IMR-90 (cell line): Measurements from ENCODE around the gene ATG7. TPM values are rescaled to one million over a fixed set of nuclear protein-coding genes. Genes with fewer than 3 reads are reported as not detected.

ENCODE experiments used
- ATAC-seq: fragments of 200-7000 bp; cut with Tn5 transposase; 2 replicates; pipeline ENCODE4 v1.9.1; 2020; ENCODE audit warnings: low read depth, mild to moderate bottlenecking, moderate library complexity
- BruUV-seq: library from RNA; stranded (reverse); fragments of 400-500 nt; replicated peaks from 2 replicates; lab custom pipeline; 2021; lab: Mats Ljungman, UMichigan
- CTCF ChIA-PET: fragments of 300-600 bp; formaldehyde crosslinking; extraction: SDS; loops from one replicate; lab custom pipeline; 2021; ENCODE audit warnings: antibody characterized with exemption; lab: Yijun Ruan, JAX
- POLR2A ChIA-PET: fragments of 300-600 bp; sonication (Branson Sonifier 250); formaldehyde crosslinking; loops from one replicate; lab custom pipeline; 2022; ENCODE audit warnings: antibody characterized with exemption; ENCODE audit not compliant: unreplicated experiment; lab: Charles Lee
- DNase-seq: peaks from one replicate; pipeline ENCODE4 v3.0.0; 2013
- H2AFZ ChIP-seq: replicated peaks from 2 replicates; pipeline ENCODE3; 2013; ENCODE audit warnings: low read length, mild to moderate bottlenecking; ENCODE audit not compliant: poor library complexity
- H2AK5ac ChIP-seq: 2 replicates; pipeline ENCODE4 v1.6.1; 2013; ENCODE audit warnings: low read depth, low read length, inconsistent platforms
- H2AK9ac ChIP-seq: replicated peaks from 2 replicates; pipeline ENCODE3; 2013; ENCODE audit warnings: mild to moderate bottlenecking, low read depth, low read length, moderate library complexity; ENCODE audit not compliant: poor library complexity
- H2BK120ac ChIP-seq: 2 replicates; pipeline ENCODE4 v1.6.1; 2013; ENCODE audit warnings: low read depth, low read length, inconsistent platforms
- H2BK15ac ChIP-seq: 3 replicates; pipeline ENCODE4 v1.6.1; 2013; ENCODE audit warnings: low read depth, low read length, inconsistent platforms
- H2BK20ac ChIP-seq: 2 replicates; pipeline ENCODE4 v1.6.1; 2013; ENCODE audit warnings: low read depth, mild to moderate bottlenecking, inconsistent platforms, low read length, moderate library complexity
- H2BK5ac ChIP-seq: 2 replicates; pipeline ENCODE4 v1.6.1; 2013; ENCODE audit warnings: mild to moderate bottlenecking, low read depth, low read length, inconsistent platforms; ENCODE audit not compliant: poor library complexity, severe bottlenecking
- H3K14ac ChIP-seq: replicated peaks from 2 replicates; pipeline ENCODE4 v1.6.1; 2013; ENCODE audit warnings: low read depth, low read length, inconsistent platforms
- H3K18ac ChIP-seq: 2 replicates; pipeline ENCODE4 v1.6.1; 2013; ENCODE audit warnings: low read depth, low read length, control low read depth
- H3K23ac ChIP-seq: 2 replicates; pipeline ENCODE4 v1.6.1; 2013; ENCODE audit warnings: low read depth, low read length, inconsistent platforms
- H3K27ac ChIP-seq: 2 replicates; pipeline ENCODE4 v1.5.1; 2013; ENCODE audit warnings: mild to moderate bottlenecking, control low read depth, low read length; ENCODE audit not compliant: insufficient read depth
- H3K27me3 ChIP-seq: 2 replicates; pipeline ENCODE4 v1.6.1; 2013; ENCODE audit warnings: low read length; ENCODE audit not compliant: control insufficient read depth, insufficient read depth
- H3K36me3 ChIP-seq: 2 replicates; pipeline ENCODE4 v1.6.1; 2013; ENCODE audit warnings: low read length, mixed read lengths; ENCODE audit not compliant: control insufficient read depth, insufficient read depth
- H3K4ac ChIP-seq: 2 replicates; pipeline ENCODE4 v1.6.1; 2013; ENCODE audit warnings: low read depth, low read length, inconsistent platforms
- H3K4me1 ChIP-seq: 2 replicates; pipeline ENCODE4 v1.6.1; 2013; ENCODE audit warnings: low read length, mixed read lengths; ENCODE audit not compliant: control insufficient read depth, insufficient read depth
- H3K4me2 ChIP-seq: 2 replicates; pipeline ENCODE4 v1.6.1; 2013; ENCODE audit warnings: low read depth, mild to moderate bottlenecking, control low read depth, low read length, moderate library complexity
- H3K4me3 ChIP-seq: 2 replicates; pipeline ENCODE4 v1.5.1; 2013; ENCODE audit warnings: low read depth, mild to moderate bottlenecking, control low read depth, low read length, moderate library complexity; ENCODE audit not compliant: insufficient read depth
- H3K56ac ChIP-seq: 2 replicates; pipeline ENCODE4 v1.6.1; 2013; ENCODE audit warnings: low read length, inconsistent platforms; ENCODE audit not compliant: insufficient read depth; ENCODE audit errors: extremely low read depth
- H3K79me1 ChIP-seq, 2 experiments: 2 replicates each; pipeline ENCODE4 v1.6.1; 2013; ENCODE audit warnings: low read length in 2 of 2, inconsistent platforms in 1 of 2, low read depth in 1 of 2
- H3K9ac ChIP-seq: 2 replicates; pipeline ENCODE4 v1.6.1; 2013; ENCODE audit warnings: low read depth, low read length, control low read depth
- H3K9me1 ChIP-seq: 2 replicates; pipeline ENCODE4 v1.6.1; 2013; ENCODE audit warnings: low read length, inconsistent platforms; ENCODE audit not compliant: insufficient read depth
- H3K9me3 ChIP-seq: 2 replicates; pipeline ENCODE4 v1.6.1; 2013; ENCODE audit warnings: low read length; ENCODE audit not compliant: control insufficient read depth, insufficient read depth
- H4K20me1 ChIP-seq: 2 replicates; pipeline ENCODE4 v1.6.1; 2013; ENCODE audit warnings: low read length, inconsistent platforms; ENCODE audit not compliant: insufficient read depth
- H4K5ac ChIP-seq: 2 replicates; pipeline ENCODE4 v1.6.1; 2013; ENCODE audit warnings: mild to moderate bottlenecking, low read depth, low read length, control low read depth
- H4K8ac ChIP-seq, 2 experiments: 2 replicates each; pipeline ENCODE4 v1.6.1; 2013; ENCODE audit warnings: low read depth in 2 of 2, low read length in 2 of 2, control low read depth in 1 of 2, inconsistent platforms in 1 of 2
- H4K91ac ChIP-seq: 2 replicates; pipeline ENCODE4 v1.6.1; 2013; ENCODE audit warnings: low read depth, low read length, inconsistent platforms; ENCODE audit not compliant: insufficient read depth
- BHLHE40 ChIP-seq: fragments of 150-350 bp; IDR thresholded peaks from 2 replicates; pipeline ENCODE4 v1.6.1; 2016; ENCODE audit warnings: mild to moderate bottlenecking, low read depth, low read length
- CEBPB ChIP-seq: IDR thresholded peaks from 2 replicates; pipeline ENCODE4 v1.6.1; 2012; ENCODE audit warnings: low read depth, low read length, improper control_type of control experiment
- FOS ChIP-seq: fragments of 150-350 bp; IDR thresholded peaks from 2 replicates; pipeline ENCODE4 v1.6.1; 2016; ENCODE audit warnings: low read depth, low read length
- MAFK ChIP-seq: IDR thresholded peaks from 2 replicates; pipeline ENCODE4 v1.6.1; 2012; ENCODE audit warnings: low read depth, low read length, improper control_type of control experiment
- MAZ ChIP-seq: IDR thresholded peaks from 2 replicates; pipeline ENCODE4 v1.6.1; 2012; ENCODE audit warnings: low read depth, mild to moderate bottlenecking, low read length, improper control_type of control experiment, moderate library complexity, borderline replicate concordance
- NFE2L2 ChIP-seq: fragments of 150-350 bp; IDR thresholded peaks from 2 replicates; pipeline ENCODE4 v1.6.1; 2016; ENCODE audit warnings: low read depth, mild to moderate bottlenecking, low read length
- POLR2A ChIP-seq: IDR thresholded peaks from 2 replicates; pipeline ENCODE4 v1.6.1; 2012; ENCODE audit warnings: mild to moderate bottlenecking, low read depth, low read length
- RAD21 ChIP-seq: IDR thresholded peaks from 2 replicates; pipeline ENCODE4 v1.6.1; 2012; ENCODE audit warnings: low read length, improper control_type of control experiment
- RCOR1 ChIP-seq: IDR thresholded peaks from 2 replicates; pipeline ENCODE4 v1.6.1; 2012; ENCODE audit warnings: mild to moderate bottlenecking, low read length, improper control_type of control experiment; ENCODE audit not compliant: insufficient replicate concordance
- WGBS, 2 experiments: methylation state at CpG; one replicate each; pipeline versions ENCODE4 v1.1.5 to v1.1.7; 2013; ENCODE audit warnings: missing lambda C conversion rate in 2 of 2; ENCODE audit not compliant: insufficient read length in 1 of 2; ENCODE audit errors: extremely low coverage in 2 of 2; 5-methylcytosine and 5-hydroxymethylcytosine counted together
- dilution Hi-C: fragments of 300-500 bp; cut with HindIII; formaldehyde crosslinking; loops from one replicate; pipeline ENCODE4 v1.14.3; 2018; ENCODE audit warnings: low sequenced_read_pairs; ENCODE audit not compliant: unreplicated experiment
- in situ Hi-C: fragments of 300-500 bp; cut with MboI; formaldehyde crosslinking; loops from 3 replicates; pipeline ENCODE4 v1.14.3; 2019; ENCODE audit warnings: low sequenced_read_pairs, inconsistent platforms, mixed read lengths
- intact Hi-C: fragments of 100-400 bp; cut with micrococcal nuclease; formaldehyde crosslinking; loops from 2 replicates; pipeline ENCODE4 v1.10.0; 2022
- polyA plus RNA-seq, 3 experiments: library from polyadenylated mRNA; depleted of rRNA; stranded (reverse); fragments of >200 nt; gene quantifications; 2 replicates each; pipeline ENCODE4 v1.2.3, GENCODE V29; 2012; ENCODE audit warnings: low replicate concordance in 1 of 3
- total RNA-seq: library from RNA; depleted of rRNA; stranded (reverse); fragments of >200 nt; gene quantifications from 2 replicates; pipeline ENCODE4 v1.2.3, GENCODE V29; 2012
- TF ChIP-seq, protein P1 (sequence below): conservative IDR thresholded peaks from 2 replicates; pipeline ENCODE4 v1.5.1; 2012; ENCODE audit warnings: mild to moderate bottlenecking, low read depth, low read length, improper control_type of control experiment
- TF ChIP-seq, protein P2 (sequence below): fragments of 150-350 bp; IDR thresholded peaks from 2 replicates; pipeline ENCODE4 v1.6.1; 2017; ENCODE audit warnings: mild to moderate bottlenecking, antibody characterized with exemption, low read length, low read depth

Gene ATG7
- total and polyA plus RNA-seq, 2 of the 4 experiments (the other 2 are of a cell fraction): 15.6 to 51.4 TPM

DNA sequence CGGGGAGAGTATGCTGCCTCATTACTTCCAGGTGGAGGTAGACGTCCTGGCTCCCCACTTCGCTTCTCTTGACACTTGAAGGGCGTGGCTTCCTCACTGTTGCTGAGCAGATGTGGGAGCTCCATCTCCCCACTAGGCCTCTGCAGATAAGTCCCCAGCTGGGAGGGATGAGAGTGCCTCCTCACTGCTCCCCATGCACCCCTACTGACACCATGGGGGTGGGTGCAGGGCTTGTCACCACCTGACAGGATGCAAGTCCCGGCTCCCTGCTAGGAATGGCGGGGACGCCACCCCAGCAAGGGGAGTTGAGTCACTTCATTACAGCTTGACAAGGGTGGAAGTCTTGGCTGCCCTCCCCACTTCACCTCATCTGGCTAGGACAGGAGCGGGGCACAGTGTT, 36.8 kb upstream of the ATG7 start:
- Histone ChIP-seq H3K9ac (no peak overlapping the region), H4K5ac (no peak overlapping the region; the same call in 1 of the 2 replicates), H3K23ac (no peak overlapping the region), H3K56ac (no peak overlapping the region), H2BK120ac (0 out of 2 replicates have a peak overlapping the region, but pooled peaks have one; percentile 32), H3K9me3 (no peaks in the 10 kb centered on the region; the same call in 1 of the 2 replicates), H3K27me3 (no peaks in the 10 kb centered on the region), H3K9me1 (peaks cover 8% of the 10 kb centered on the region; the same call in 1 of the 2 replicates), H2AK9ac (no peak overlapping the region), H3K18ac (no peak overlapping the region), H2AFZ (no peak overlapping the region), H2BK5ac (no peak overlapping the region), H2AK5ac (peak overlapping the region; percentile 7; the same call in 1 of the 2 replicates), H3K79me1 (peaks cover 12 to 33% of the 10 kb centered on the region in 2 experiments), H4K91ac (peak overlapping the region; percentile 37), H3K36me3 (peaks cover 5% of the 10 kb centered on the region; the same call in 1 of the 2 replicates), H3K14ac (no peak overlapping the region), H2BK20ac (no peak overlapping the region), H3K27ac (no peak overlapping the region), H3K4me1 (peaks cover 5% of the 10 kb centered on the region), H3K4me2 (no peak overlapping the region), H3K4me3 (no peak overlapping the region), H2BK15ac (0 out of 3 replicates have a peak overlapping the region, but pooled peaks have one; percentile 33), H3K4ac (peak overlapping the region; percentile 4; the same call in 1 of the 2 replicates), H4K20me1 (peaks cover 3% of the 10 kb centered on the region; the same call in 1 of the 2 replicates), H4K8ac (peak overlapping the region in 1 of 2 experiments; percentile 30; a peak in 1 of 4 replicates)
- ATAC-seq (no peak), DNase-seq (no peak)
- WGBS, 2 experiments: no CpG with 5 or more reads among the region's 8 CpGs
- BruUV-seq: no TSS peak
- ChIA-PET CTCF (interaction anchor here (0.6 kb wide), 1 partner anchor 107 kb away, joined by 5 read pairs; no protein-coding TSS in a partner anchor), POLR2A (no interaction called here)
- intact Hi-C loops: loop anchor here (5.0 kb wide), 1 partner anchor 97 kb away; no protein-coding TSS in a partner anchor
- dilution Hi-C loops: no loop called here
- in situ Hi-C loops: no loop called here
- TF ChIP-seq POLR2A (no peak), MAFK (no peak), MAZ (no peak), CEBPB (no peak), NFE2L2 (no peak), FOS (no peak), BHLHE40 (no peak), RCOR1 (no peak), RAD21 (no peak)
- TF ChIP-seq, protein P1, sequence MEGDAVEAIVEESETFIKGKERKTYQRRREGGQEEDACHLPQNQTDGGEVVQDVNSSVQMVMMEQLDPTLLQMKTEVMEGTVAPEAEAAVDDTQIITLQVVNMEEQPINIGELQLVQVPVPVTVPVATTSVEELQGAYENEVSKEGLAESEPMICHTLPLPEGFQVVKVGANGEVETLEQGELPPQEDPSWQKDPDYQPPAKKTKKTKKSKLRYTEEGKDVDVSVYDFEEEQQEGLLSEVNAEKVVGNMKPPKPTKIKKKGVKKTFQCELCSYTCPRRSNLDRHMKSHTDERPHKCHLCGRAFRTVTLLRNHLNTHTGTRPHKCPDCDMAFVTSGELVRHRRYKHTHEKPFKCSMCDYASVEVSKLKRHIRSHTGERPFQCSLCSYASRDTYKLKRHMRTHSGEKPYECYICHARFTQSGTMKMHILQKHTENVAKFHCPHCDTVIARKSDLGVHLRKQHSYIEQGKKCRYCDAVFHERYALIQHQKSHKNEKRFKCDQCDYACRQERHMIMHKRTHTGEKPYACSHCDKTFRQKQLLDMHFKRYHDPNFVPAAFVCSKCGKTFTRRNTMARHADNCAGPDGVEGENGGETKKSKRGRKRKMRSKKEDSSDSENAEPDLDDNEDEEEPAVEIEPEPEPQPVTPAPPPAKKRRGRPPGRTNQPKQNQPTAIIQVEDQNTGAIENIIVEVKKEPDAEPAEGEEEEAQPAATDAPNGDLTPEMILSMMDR: no peak
- TF ChIP-seq, protein P2, sequence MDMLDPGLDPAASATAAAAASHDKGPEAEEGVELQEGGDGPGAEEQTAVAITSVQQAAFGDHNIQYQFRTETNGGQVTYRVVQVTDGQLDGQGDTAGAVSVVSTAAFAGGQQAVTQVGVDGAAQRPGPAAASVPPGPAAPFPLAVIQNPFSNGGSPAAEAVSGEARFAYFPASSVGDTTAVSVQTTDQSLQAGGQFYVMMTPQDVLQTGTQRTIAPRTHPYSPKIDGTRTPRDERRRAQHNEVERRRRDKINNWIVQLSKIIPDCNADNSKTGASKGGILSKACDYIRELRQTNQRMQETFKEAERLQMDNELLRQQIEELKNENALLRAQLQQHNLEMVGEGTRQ: no peak
